ENCODE measurements around the gene PLPP4. TPM values are rescaled to one million over a fixed set of nuclear protein-coding genes. Genes with fewer than 3 reads are reported as not detected.

Gene PLPP4
- total RNA-seq, 1 donor from 2014 or later, result not detected

DNA sequence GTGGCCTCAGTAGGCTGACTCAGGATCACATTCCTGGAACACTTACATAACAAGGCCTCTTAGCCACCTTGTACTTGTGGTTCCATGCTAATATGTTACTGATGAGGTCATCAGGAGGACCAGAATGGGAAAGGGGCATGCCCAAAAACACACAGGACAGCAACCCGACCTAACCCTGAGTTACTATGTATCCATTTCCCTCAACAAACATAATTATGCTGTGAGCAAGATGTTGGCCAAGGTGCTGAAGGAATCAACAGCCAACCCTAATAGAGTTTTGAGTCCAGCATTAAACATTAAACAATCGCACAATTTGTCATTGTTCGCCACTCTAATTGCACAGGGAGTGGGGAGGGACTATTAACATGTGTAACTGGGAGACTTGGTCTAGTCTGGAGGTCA lies 129.4 kb downstream of the PLPP4 start:
- Mint-ChIP-seq H3K4me1 (no peaks in the 10 kb centered on the region), H3K27me3 (ENCODE audit: insufficient read depth, low read depth) (peaks cover 8% of the 10 kb centered on the region), H3K36me3 (no peaks in the 10 kb centered on the region), H3K9me3 (no peaks in the 10 kb centered on the region), H3K27ac (no peak overlapping the region), H3K4me3 (no peak overlapping the region)
- Histone ChIP-seq H3F3A (ENCODE audit: low read depth) (no peaks in the 10 kb centered on the region), H3K79me2 (ENCODE audit: low read depth) (no peaks in the 10 kb centered on the region), H3K4me3 (no peak overlapping the region), H2AFZ (replicated peaks) (no peak overlapping the region), H3K36me3 (no peaks in the 10 kb centered on the region), H3K9ac (no peak overlapping the region), H3K27ac (no peak overlapping the region), H3K27me3 (no peaks in the 10 kb centered on the region), H3K9me3 (ENCODE audit: low read depth) (no peaks in the 10 kb centered on the region), H3K4me2 (no peak overlapping the region), H4K20me1 (ENCODE audit: low read depth) (no peaks in the 10 kb centered on the region), H3K4me1 (no peaks in the 10 kb centered on the region)
- DNase-seq (ENCODE audit: low spot score), result no peak
- TF ChIP-seq, protein P1, sequence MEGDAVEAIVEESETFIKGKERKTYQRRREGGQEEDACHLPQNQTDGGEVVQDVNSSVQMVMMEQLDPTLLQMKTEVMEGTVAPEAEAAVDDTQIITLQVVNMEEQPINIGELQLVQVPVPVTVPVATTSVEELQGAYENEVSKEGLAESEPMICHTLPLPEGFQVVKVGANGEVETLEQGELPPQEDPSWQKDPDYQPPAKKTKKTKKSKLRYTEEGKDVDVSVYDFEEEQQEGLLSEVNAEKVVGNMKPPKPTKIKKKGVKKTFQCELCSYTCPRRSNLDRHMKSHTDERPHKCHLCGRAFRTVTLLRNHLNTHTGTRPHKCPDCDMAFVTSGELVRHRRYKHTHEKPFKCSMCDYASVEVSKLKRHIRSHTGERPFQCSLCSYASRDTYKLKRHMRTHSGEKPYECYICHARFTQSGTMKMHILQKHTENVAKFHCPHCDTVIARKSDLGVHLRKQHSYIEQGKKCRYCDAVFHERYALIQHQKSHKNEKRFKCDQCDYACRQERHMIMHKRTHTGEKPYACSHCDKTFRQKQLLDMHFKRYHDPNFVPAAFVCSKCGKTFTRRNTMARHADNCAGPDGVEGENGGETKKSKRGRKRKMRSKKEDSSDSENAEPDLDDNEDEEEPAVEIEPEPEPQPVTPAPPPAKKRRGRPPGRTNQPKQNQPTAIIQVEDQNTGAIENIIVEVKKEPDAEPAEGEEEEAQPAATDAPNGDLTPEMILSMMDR (IDR thresholded peaks at IDR 0.05), result no peak
- no peak for TF ChIP-seq EZH2phosphoT487 (IDR thresholded peaks at IDR 0.05)
- no peak for TF ChIP-seq EZH2 (IDR thresholded peaks at IDR 0.05)

DNA sequence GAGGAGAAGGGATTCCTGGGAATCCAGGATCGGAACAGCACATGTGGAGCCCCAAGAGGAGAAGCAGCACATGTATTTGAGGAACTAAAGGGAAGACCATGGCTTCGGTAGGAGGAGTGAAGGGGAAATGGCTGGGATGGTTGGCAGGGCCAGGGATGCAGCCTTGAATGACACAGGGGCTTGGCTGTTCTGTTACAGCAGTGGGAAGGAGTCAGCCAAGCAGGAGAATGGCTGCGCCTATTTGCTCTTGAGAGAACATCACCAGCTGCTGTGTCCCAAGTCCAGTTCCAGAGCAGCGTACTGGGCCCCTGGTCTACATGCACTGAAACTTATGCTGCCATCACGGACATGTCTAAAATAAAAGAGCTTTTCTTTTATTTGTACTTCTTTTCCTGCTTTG lies 130.0 kb downstream of the PLPP4 start:
- no peak overlapping the region for H3K4me3 Mint-ChIP-seq
- no peaks in the 10 kb centered on the region for H3K36me3 Mint-ChIP-seq
- H3K4me3 ChIP-seq, result no peak overlapping the region
- no peaks in the 10 kb centered on the region for H3K4me1 ChIP-seq
- H3K27me3 ChIP-seq, result no peaks in the 10 kb centered on the region
- TF ChIP-seq EZH2phosphoT487 (IDR thresholded peaks at IDR 0.05) (no peak), EZH2 (IDR thresholded peaks at IDR 0.05) (no peak)
- TF ChIP-seq, protein P1 (IDR thresholded peaks at IDR 0.05), result no peak
- H3K4me2 ChIP-seq, result no peak overlapping the region
- H3K9me3 ChIP-seq (ENCODE audit: low read depth), result no peaks in the 10 kb centered on the region
- DNase-seq (ENCODE audit: low spot score), result no peak
- H3K79me2 ChIP-seq (ENCODE audit: low read depth), result no peaks in the 10 kb centered on the region
- H3K27ac ChIP-seq, result no peak overlapping the region
- H3K9ac ChIP-seq, result no peak overlapping the region
- H3K27ac Mint-ChIP-seq, result no peak overlapping the region
- no peaks in the 10 kb centered on the region for H4K20me1 ChIP-seq (ENCODE audit: low read depth)
- H2AFZ ChIP-seq (replicated peaks), result no peak overlapping the region
- no peaks in the 10 kb centered on the region for H3K4me1 Mint-ChIP-seq
- no peaks in the 10 kb centered on the region for H3K9me3 Mint-ChIP-seq
- no peaks in the 10 kb centered on the region for H3K36me3 ChIP-seq
- peaks cover 8% of the 10 kb centered on the region for H3K27me3 Mint-ChIP-seq (ENCODE audit: insufficient read depth, low read depth)
- H3F3A ChIP-seq (ENCODE audit: low read depth), result no peaks in the 10 kb centered on the region

DNA sequence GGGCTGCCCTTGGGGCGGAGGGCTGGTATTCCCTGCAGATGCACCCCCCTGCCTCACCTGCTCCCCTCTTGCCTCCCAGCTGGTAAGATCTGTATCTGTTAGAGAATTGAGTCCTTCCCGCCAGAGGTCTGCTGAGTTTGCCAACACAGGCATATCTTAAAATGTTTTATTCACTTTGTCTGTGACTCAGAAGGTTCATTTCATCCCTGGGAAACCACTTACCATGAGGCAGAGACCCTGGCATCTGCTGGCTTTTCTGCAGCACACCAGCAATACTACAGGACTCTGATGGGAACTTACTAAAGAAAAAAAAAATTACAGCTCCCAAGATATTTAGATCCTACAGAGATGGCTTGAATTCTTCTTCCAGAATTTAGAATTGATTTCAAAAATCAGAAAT lies 131.3 kb downstream of the PLPP4 start:
- Histone ChIP-seq H2AFZ (replicated peaks) (no peak overlapping the region), H3K4me1 (no peaks in the 10 kb centered on the region), H3K4me3 (no peak overlapping the region), H3K9me3 (ENCODE audit: low read depth) (no peaks in the 10 kb centered on the region), H3K4me2 (no peak overlapping the region), H3K36me3 (no peaks in the 10 kb centered on the region), H3K79me2 (ENCODE audit: low read depth) (no peaks in the 10 kb centered on the region), H3F3A (ENCODE audit: low read depth) (no peaks in the 10 kb centered on the region), H3K9ac (no peak overlapping the region), H3K27me3 (no peaks in the 10 kb centered on the region), H4K20me1 (ENCODE audit: low read depth) (no peaks in the 10 kb centered on the region), H3K27ac (no peak overlapping the region)
- no peak overlapping the region for H3K4me3 Mint-ChIP-seq
- H3K36me3 Mint-ChIP-seq, result no peaks in the 10 kb centered on the region
- DNase-seq (ENCODE audit: low spot score), result no peak
- H3K27me3 Mint-ChIP-seq (ENCODE audit: insufficient read depth, low read depth), result peaks cover 2% of the 10 kb centered on the region
- TF ChIP-seq EZH2phosphoT487 (IDR thresholded peaks at IDR 0.05), result no peak
- no peak for TF ChIP-seq EZH2 (IDR thresholded peaks at IDR 0.05)
- TF ChIP-seq, protein P1 (IDR thresholded peaks at IDR 0.05), result no peak
- peak overlapping the region; percentile 53 for H3K27ac Mint-ChIP-seq
- no peaks in the 10 kb centered on the region for H3K9me3 Mint-ChIP-seq
- H3K4me1 Mint-ChIP-seq, result no peaks in the 10 kb centered on the region
